HTR-8/SVneo (cell line): Measurements from ENCODE around the gene ACOT8.
A peak's percentile ranks its signal among the peaks of the same experiment; 100 is the strongest.

Experiments used
- DNase-seq: peaks from one replicate; pipeline ENCODE4 v3.0.0; 2011; ENCODE audit warnings: low spot score, mixed read lengths; ENCODE audit not compliant: insufficient read length
- FAIRE-seq: peaks from 2 replicates; lab custom pipeline; 2011; peaks lifted over from hg19 to GRCh38; lab: Jason Lieb, UNC

ACOT8 gene

DNA sequence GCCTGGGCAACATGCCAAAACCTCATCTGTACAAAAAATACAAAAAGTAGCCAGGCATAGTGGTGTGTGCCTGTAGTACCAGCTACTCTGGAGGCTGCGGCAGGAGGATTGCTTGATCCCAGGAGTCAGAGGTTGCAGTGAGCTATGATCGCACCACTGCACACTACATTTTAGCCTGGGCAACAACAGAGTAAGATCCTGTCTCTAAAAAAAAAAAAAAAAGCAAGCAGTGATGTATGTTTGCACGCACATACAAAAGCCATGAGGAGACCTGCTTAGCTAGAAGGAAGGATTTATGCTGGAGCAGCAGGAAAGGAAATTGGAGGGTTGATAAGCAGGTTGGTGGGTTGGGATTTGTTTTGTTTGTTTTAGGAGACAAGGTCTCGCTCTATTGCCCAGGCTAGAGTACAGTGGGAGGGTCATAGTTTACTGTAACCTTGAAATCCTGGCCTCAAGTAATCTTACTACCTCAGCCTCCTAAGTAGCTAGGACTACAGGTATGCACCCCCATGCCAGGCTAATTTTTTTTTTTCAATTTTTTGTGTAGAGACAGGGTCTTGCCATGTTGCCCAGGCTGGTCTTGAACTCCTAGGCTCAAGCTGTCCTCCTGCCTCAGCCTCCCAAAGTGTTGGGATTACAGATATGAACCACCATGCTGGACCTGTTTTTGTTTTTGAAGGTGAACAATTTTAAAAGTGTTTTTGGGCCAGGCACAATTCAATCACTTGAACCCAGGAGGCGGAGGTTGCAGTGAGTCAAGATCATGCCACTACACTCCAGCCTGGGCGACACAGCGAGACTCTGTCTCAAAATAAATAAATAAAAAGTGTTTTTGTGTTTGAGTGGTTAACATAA lies 4.3 kb upstream of the ACOT8 start:
- no peak for FAIRE-seq
- DNase-seq, result no peak

DNA sequence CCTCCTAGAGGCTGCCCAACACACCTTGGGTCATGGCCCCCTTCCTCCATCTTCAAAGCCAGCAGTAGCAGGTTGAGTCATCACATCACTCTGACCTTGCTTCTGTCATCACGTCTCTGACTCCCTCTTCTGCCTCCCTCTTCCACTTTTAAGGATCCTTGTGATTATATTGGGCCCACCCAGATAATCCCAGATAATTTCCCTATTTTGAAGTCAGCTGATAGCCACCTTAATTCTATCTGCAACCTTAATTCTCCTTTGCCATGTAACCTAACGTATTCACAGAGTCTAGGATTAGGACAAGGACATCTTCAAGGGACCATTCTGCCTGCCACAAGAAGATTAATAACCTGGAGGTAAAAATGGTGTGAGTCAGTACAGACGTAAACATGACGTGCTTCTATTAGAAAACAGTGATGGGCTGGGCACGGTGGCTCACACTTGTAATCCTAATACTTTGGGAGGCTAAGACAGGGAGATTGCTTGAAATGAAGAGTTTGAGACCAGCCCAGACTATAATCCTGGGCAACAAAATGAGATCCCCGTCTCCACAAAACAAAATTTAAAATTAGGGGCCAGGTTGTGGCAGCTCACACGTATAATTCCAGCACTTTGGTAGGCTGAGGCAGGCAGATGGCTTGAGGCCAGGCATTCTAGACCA lies 3.5 kb upstream of the ACOT8 start:
- no peak for FAIRE-seq

DNA sequence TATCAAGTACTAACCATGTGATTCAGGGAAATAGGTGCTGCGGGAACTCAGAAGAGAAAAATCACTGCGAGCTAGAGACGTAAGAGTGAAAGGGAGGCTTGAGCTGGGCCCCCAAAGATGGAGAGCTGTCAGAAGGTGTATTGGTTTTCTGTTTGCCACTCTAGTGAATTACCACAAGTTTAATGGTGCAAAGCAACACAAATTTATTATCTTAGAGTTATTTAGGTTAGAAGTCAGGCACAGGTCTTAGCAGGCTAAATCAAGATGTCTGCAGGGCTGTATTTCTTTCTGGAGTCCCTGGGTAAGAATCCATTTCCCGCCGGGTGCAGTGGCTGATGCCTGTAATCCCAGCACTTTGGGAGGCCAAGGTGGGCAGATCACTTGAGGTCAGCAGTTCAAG lies 2.7 kb upstream of the ACOT8 start:
- FAIRE-seq (no peak), DNase-seq (no peak)

More for the DNA sequence above, 3.5 kb upstream of the ACOT8 start:
- DNase-seq, result no peak

DNA sequence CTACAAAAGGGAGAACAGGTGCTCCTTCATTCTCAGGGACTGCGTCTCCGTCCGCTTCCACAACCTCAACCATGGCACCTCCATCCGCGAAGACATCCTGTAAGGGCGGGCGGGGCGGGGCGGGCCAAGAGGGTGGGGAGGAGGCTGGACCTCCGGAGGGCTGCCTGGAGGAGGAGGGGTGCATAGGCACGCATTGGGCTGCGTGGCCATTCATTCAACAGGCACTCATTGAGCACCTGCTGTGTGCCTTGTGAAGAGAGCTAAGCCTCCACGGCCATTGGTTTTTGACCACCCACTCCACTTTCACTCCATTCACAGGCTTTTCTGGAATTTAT lies 657 bp upstream of the ACOT8 start:
- DNase-seq, result no peak
- no peak for FAIRE-seq

DNA sequence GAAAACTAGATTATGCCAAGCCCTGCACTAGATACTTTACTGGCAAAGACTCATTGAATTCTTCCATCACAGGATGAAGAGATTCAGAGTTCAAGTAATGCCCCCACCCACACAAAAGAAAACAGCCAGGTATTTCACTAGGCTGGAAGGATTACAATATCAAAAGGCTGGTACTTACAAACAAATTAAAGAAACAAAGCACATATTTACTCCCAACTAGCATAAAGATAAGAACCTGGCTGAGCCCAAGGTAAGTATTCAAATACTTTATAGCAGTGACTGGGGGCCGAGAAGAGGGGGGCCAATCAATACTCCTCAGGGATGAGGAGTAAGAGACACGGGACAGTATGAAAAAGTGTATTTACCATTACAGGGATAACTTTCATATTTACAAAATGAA lies 3.7 kb downstream of the ACOT8 start:
- DNase-seq (no peak), FAIRE-seq (no peak)

DNA sequence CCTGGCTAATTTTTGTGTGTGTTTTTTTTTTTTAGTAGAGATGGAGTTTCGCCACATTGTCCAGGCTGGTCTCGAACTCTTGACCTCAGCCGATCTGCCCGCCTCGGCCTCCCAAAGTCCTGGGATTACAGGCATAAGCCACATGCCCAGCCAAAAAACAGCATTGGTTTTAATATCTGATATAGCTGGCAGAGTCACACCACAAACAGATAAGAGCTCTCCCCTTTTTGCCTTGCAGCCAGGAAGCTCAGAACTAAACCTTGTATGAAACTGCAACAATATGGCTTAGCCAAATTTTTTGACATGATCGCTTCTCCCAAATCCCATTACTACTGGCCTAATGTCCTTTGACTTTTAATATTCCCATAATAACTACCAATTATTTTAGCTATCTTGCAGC lies 4.9 kb downstream of the ACOT8 start:
- no peak for FAIRE-seq
- DNase-seq, result no peak

DNA sequence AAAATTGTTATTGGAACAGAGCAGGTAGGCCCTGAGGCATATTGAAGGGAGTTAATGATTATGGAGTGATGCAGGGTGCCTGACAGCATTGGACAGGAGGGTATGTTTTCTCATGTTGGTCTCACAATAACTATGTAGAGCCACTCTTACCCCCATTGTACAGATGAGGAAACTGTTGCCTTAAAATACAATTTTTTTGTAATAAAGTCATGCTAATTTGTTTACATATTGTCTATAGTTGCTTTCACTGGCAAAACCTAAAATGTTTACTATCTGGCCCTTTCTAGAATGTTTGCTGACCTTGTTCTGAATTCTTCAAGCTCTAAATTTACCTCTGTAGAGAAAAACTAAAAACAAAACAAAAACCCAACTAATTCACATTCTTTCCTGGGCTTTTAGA lies 5.7 kb downstream of the ACOT8 start:
- FAIRE-seq, result no peak
- no peak for DNase-seq

DNA sequence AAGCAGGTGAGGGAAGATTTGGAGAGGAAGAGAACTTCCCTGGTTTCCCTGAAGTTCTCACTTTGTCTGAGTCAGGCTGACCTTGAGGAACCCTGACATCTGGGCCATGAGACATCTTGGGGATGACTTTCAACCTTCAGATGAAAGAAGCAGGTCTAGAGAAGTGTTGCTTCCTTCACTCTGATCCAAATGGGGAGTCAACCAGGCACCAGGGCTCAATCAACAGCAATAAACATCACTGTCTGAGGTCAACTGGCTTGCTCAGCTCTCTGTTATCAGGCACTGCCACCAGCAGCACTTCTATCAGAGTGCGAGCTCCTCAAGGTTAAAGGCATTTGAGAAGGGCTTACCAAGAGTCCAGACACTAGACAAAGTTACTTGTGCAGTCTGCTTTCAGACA lies 6.3 kb downstream of the ACOT8 start:
- DNase-seq (no peak), FAIRE-seq (no peak)

DNA sequence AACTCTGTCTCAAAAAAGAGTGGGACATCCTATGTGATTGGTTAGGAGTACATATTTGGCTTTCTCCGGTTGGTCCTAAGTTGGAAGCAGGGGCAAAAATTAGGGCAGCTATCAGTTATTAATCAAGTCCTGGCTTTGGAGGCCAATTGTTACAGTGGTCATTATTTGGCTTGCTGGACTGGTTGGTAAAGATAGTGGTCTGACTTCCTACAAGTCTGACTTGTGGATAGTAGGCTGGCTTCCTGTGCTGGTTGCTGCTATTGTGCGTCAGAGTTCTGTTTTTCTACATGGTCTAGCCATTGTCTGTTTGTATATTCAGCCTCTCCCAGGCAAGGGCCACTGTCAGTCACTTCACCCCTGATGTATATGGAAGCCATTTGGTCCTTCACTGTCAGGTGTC lies 7.0 kb downstream of the ACOT8 start:
- DNase-seq (no peak), FAIRE-seq (no peak)

DNA sequence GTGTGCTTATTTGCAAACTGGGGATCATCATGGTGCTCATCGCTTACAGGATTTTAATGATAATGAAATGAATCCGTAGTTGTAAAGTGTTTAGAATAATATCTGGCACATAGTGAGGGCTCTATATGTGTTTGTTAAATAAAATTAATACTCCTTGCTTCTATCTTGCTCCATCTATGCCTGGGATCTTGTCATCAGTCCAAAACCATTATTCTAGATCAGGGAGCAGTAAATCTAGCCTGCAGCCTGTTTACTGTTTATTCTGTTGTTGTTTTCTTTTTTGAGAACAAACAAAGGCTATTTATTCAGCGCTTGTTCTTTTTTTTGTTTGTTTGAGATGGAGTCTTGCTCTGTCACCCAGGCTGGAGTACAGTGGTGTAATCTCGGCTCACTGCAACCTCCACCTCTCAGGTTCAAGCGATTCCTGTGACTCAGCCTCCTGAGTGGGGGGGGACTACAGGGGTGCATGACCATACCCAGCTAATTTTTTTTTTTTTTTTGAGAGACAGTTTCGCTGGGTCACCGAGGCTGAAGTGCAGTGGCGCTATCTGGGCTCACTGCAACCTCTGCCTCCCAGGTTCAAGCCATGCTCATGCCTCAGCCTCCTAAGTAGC lies 8.1 kb downstream of the ACOT8 start:
- DNase-seq (no peak), FAIRE-seq (no peak)

DNA sequence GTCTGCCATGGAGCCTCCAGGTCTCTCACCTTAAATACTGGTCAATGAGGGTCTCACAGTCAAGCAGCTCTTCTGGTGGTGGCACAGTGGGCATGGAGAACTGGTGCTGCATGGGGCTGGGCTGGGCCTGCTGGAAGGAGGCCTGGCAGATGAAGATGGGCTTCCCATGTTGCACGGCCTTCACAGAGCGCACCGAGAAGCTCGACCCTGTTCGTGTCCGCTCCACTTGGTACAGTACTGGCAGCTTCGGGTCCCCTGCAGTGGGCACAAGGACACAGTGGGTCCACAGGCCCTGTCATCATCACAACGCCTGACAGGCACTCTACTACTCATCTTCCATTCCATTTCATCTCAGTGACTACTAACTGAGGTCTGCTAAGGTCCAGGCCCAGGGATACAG lies 8.8 kb downstream of the ACOT8 start:
- DNase-seq (no peak), FAIRE-seq (peak; percentile 68)

DNA sequence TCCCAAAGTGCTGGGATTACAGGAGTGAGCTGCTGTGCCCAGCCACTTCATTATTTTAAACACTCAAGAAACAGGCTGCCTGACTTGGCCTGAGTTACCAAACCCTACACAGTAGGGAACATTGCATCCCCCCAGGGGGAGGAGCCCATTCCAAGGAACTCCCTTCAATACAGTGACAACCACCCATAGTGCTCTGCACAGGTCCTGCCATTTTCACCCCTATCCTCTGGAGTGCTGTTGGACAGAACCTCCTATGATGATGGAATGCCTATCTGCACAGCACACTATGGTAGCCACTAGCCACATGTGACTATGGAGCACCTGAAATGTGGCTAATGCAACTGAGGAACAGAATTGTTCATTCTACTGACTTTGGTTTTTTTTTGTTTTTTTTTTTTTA lies 11.7 kb downstream of the ACOT8 start:
- DNase-seq (no peak), FAIRE-seq (peak; percentile 33)

DNA sequence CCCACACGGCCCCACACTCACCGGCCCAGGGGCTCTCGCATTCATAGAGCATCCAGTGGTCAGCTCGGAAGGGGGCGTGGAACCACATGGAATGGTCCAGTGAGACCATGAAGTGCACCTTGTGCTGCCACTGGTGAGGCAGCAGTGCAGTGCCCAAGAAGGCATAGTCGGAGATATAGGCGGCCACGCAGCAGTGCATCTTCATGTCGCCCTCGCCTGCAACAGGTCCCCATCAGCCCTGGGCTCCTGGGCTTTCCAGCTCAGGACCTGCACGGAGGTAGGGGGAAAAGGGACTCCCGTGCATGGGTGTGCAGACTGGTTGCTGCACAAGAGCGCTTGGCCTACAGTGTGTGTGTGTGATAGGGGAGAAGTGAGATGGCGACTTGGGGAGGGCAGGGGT lies 13.7 kb downstream of the ACOT8 start:
- DNase-seq, result no peak
- peak; percentile 75 for FAIRE-seq

DNA sequence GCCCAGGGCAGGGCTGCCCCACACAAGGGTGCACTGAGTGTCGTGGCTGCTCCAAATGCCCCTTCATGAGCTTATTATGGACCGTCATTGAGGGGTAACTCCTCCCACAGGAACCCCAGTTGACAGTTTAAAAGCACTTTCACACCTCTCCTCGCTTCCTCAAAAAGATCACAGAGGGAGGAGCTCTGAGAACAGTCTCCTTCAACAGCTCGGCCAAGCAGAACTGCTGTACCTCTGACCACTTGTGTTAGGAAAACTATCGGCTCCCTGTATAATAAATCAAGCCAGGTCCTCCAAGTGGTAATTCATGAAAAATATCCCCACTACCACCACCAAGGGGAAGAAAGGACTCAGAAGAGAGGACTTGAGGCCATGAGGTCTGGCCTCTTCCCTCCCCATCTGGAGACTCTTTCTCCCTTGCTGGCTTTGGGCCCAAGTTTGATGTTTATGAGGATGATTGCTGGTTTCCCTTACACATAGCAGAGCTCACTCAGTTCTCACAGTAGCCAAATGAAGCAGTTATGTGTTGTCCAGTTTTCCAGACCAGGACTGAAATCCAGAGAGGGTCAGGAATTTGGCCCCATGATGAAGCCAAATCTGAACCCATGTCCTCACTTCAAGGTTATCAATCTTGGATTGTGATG lies 14.9 kb downstream of the ACOT8 start:
- no peak for DNase-seq
- FAIRE-seq, result no peak

DNA sequence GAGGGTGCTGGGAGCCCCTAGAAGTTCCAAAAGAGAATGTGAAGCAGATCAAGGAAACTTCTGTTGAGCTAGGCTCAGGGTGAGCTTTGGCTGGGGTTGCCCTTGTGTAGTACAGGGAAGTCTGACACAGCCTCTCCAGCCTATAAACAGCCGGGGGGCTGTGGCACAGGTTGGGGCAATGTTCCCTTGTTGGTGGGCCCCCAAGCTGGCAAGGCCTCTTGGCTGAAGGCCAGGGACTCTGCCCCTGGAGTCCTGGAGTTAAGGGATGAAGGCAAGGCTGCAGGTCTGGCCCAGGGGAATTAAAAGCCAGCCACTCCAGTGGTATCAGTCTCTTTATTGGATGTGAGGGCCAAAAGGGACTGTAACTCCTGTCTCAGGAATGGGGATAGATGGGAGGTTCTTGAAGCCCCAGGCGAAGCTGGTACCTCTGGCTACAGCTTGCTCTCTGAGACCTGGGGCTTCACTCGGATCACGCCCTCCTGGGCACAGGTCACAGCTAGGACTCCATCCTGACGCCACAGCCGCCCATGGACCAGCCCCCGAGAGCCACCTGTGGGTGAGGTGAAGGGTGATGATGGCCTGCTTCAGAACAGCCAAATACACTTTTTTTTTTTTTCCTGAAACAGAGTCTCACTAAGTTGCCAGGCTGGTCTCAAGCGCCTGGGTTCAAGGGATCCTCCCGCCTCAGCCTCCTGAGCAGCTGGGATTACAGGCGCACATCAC lies 15.6 kb downstream of the ACOT8 start:
- FAIRE-seq (no peak), DNase-seq (no peak)

DNA sequence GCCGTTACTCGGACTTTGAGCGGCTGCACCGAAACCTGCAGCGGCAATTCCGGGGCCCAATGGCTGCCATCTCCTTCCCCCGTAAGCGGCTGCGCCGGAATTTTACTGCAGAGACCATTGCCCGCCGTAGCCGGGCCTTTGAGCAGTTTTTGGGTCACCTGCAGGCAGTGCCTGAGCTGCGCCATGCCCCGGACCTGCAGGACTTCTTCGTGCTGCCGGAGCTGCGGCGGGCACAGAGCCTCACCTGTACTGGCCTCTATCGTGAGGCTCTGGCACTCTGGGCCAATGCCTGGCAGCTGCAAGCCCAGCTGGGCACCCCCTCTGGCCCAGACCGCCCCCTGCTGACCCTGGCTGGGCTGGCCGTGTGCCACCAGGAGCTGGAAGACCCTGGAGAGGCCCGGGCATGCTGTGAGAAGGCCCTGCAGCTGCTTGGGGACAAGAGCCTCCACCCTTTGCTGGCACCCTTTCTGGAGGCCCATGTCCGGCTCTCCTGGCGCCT lies 16.4 kb downstream of the ACOT8 start:
- no peak for FAIRE-seq

DNA sequence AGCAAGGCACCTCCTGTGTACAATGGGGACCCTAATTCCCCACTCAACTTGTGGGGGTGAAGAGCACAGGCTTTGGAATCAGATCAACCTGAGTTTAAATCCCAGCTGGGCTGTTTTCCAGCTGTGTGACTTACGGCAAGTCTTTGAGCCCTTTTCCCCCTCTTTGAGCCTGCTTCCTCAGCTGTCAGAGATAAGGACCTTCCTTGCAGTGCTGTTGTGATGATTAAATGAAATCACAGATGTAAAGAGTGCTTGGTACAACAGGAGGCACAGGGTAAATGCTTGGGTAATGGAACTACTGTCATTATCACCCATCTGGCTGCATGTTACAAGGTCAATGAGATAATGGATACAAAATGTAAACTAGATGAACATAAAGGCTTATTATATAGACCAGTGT lies 20.4 kb downstream of the ACOT8 start:
- DNase-seq, result no peak
- FAIRE-seq, result no peak

More for the DNA sequence above, 16.4 kb downstream of the ACOT8 start:
- no peak for DNase-seq

DNA sequence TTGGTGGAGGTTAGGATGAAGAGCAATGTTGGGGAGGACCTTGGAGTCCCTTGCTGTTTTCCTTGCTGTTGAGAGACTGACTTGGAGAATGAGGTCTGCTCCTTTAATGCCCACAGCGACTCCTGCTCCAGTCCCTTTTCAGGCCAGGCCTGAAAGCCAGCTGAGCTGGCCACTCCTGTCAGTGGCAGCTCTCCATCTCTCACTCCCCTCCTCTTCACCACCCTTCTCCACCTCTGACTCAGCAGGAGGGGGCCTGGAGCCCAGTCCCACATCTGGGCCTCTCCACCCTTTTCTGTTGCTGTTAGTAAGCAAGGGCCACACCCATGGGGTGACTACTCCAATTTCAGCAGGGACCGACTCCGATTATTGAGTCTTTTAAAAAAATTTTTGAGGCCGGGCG lies 21.4 kb downstream of the ACOT8 start:
- no peak for DNase-seq

DNA sequence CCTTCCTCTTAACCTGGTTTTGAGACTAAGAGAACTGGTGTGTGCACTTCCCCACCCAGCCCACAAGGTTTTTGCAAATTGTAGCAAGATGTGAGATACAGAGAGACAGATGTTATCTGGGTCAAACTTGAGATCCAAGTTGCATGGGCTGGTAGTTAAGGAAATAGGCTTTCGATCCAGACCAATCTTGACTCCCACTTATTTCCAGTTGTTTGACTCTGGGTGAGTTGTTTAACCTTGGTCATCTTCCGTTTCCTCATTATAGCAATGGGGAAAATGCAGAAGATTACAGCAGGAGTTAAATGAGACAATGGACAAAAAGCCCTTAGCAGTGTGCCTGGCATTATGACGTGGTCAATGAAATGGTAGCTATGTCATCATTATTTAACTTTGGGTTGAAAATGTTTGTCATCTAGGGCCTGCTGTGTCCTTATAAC lies 21.8 kb downstream of the ACOT8 start:
- DNase-seq (no peak), FAIRE-seq (no peak)

More for the DNA sequence above, 21.4 kb downstream of the ACOT8 start:
- peak; percentile 44 for FAIRE-seq

DNA sequence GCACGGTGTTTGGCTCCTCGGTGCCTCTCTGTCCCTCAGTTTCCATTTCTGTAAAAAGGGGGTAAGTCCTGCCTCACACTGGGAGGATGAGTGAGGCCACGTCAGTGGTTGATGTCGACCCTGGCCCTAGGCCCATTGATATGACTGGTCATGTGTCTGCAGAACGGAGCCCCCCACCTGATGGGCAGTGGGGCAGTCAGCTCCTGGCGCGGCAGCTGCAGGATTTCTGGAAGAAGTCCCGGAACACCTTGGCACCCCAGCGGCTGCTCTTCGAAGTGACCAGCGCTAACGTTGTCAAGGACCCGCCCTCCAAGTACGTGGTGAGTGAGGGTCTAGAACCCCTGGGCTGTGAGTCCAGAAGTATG lies 22.4 kb downstream of the ACOT8 start:
- no peak for DNase-seq
- FAIRE-seq, result no peak
